GM18873 (cell line): ENCODE results near the gene PCARE.
"Not testable (repeated sequence)": the region's sequence is repeated elsewhere in the genome, so short reads cannot be mapped to it uniquely, and the experiment has no call there.

ENCODE experiments used
- ATAC-seq: cut with Tn5 transposase; IDR thresholded peaks from one replicate; pipeline ENCODE4 v1.9.1; 2021; ENCODE audit warnings: mild to moderate bottlenecking, moderate library complexity, moderate number of reproducible peaks; ENCODE audit not compliant: unreplicated experiment, low FRiP score

The PCARE gene

GRCh38 chr2:29100564-29100963 lies 26.2 kb upstream of the PCARE start:
- ATAC-seq = no peak

DNA sequence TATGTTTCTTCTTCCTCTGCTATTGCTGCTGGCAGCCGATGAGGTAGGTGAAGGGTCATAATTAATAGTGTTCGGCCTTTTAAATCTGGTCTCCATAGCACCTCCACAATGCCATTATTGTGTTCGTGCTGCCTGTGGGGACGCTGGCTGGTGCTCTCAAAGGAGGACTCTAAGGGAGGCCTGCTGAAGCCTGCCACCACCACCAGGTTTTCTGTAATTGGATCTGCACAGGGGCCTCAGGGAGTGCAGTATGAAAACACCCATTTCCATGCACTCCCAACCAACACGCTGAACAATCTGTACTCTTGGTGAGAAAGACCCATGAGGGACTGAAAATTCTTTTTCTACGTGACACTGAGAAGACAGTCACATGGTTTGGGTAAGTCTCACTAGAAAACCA lies 23.2 kb upstream of the PCARE start:
- ATAC-seq = no peak

DNA sequence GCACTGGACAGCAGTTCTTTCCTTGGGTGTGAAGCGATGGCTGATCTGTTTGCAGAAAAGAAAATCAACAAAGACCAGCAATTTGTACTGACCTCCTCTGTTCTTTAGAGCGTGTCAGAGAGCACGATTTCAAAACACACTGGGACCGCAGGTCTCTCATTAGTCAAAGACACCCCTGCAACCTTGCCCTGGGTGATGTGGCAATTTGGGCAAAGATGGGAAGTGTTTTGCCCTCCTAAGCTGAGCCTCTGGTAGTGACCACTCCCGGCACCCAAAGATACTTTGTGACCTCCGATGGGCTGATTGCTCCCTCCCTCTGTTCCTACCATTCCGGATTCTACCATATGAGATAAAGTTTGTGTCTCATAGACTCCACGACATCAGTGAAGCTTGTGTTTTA lies 22.6 kb upstream of the PCARE start:
- no peak for ATAC-seq

DNA sequence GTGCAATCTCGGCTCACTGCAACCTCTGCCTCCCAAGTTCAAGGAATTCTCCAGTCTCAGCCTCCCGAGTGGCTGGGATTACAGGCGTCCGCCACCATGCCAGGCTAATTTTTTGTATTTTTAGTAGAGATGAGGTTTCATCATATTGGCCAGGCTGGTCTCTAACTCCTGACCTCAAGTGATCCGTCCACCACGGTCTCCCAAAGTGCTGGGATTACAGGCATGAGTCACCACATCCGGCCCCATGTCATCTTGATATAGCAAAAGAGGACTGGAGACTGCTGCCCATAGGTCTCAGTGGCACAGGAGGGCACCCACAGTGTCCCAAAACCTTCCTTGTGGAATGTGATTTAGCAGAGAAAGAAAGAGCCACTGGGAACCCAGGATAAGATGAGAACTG lies 16.0 kb upstream of the PCARE start:
- not testable (repeated sequence) for ATAC-seq

GRCh38 chr2:29084554-29084953 lies 10.2 kb upstream of the PCARE start:
- no peak for ATAC-seq

- no peak for ATAC-seq
These were observed 8.6 kb upstream of the PCARE start for GRCh38 chr2:29082804-29083495.

DNA sequence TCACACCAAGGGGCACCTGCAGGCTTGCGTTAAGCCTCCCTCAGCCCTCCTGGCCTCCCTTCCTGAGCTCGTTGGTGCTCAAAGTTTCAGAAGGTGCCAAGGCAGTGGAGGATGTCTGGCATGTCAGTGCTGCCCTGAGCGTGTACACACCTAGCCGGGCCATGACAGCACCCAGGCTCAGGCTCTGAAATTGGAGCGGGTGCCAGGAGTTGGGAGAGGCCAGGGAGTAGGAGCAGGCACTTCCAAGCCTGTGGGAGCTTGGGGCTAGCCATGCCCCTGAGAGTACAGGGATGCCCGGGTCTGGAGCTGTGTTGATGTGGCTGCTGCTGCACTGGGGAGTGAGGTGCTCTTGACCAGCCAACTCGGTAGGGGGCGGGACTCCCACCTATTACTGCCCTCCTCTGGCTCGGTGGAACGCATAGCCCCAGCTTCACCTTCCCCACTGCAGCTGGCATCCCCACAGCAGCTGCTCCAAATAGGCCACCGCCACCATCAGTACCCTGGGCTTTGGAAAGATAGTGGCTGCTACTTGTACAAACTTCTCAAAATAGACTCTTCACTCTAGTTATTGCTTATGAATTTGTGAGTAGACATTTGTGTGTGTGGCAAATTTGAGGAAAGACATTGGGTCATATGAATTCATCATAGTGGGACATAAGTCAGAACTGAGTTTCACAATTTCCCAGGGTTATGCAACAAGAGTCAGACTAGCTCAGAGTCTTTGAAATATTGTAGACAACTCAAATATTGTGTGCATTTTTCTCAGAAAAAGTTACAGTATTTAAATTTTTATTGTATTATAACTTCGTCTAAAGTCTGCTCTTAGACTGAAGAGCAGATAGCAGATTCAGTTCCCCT lies 6.8 kb upstream of the PCARE start:
- ATAC-seq = no peak

DNA sequence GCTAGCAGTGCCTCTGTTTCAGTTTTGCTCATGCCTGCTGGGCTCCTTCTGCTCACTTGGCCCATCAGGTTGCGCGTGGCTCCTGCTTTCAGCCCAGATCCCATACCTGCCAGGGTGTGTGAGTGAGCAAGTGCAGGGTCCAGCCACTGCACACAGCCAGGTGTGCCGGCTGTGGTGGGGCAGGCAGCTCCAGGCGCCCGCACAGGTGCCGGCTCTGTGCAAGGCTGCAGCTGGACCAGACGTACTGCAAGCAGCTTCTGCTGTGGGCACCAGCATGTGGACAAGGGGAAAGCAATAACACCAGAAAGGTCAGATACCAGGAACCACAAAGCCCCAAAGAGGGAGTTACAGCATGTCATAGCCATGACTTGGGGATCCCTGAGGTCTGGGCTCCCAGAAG lies 5.6 kb upstream of the PCARE start:
- no peak for ATAC-seq

DNA sequence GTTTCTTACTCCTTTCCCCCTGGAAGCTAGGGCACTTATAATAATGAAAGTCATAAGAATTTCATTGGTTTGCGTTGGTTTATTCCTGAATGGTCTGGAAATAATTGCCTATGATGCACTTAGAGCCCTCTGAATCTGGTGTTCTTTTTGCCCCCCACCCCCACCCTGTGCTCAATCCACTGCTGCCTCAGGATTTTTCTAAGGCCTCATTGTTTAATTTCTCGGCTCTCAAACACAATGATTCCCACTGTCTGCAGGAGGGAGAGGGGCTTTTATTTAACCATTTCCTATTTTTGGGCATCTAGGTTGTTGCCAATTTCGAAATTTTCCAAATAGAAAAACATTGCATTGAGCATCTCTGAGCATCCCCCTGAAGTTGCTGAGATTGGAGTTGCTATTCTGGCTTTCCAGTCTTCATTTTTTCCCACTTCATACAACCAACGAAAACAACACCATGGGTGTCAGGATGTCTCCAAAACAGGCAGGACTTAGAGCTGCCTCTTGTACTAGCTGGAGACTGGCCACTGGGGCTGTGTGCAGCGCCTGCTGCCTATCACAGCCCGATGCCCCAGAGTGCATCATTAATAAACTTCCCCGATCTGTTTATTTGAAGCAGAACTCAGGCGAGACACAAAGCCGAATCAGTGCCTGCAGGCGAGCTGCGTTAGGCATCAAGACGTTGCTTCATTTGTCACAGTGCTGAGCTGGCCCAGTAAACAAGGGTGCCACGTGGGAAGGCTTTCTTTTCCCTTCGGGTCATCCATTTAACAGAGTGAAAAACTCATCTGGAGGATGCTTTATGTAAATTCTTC lies 1.8 kb upstream of the PCARE start:
- ATAC-seq = no peak

- no peak for ATAC-seq
These were observed 390 bp downstream of the PCARE start for GRCh38 chr2:29073933-29074332.

GRCh38 chr2:29072971-29073725 lies 1.2 kb downstream of the PCARE start:
- ATAC-seq = no peak

DNA sequence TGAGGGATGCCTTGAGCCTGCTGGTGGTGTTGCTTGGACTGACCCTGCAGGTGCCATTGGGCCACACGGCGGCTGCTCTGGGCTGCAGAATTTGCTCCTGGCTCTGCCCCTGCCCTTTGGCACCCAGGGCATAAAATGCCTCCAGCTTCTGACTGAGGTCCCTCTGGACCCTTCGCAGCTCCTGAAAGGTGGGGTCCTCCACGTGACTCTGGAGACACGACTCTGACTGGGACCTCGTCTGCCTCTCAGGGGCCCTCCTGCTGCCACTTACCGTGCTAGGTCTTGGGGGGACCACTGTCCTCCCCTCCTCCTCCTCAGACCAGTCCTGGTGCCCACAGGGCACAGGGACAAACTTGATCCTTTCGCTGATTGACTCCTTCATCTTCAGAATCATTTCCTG lies 2.1 kb downstream of the PCARE start:
- no peak for ATAC-seq

GRCh38 chr2:29071032-29071975 lies 3.0 kb downstream of the PCARE start:
- no peak for ATAC-seq

GRCh38 chr2:29070526-29070925 lies 3.8 kb downstream of the PCARE start:
- no peak for ATAC-seq

DNA sequence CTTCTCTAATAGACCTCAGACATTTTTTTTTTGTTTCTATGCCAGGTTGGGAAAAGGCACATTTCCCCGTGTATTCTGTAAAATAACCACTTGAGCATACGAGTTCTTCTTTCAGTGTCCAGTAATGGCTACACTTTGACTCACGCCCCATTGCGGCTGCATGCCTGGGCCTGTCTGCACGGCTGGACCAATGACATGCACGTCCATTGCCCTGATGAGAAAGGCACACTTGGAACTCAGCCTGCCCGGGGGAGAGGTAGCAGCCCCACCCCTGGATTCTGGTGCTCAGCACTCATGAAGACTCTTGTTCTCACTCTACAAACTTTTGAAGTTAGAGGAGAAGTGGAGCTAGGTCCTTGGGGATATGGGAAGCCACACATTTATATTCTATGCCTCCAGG lies 5.8 kb downstream of the PCARE start:
- ATAC-seq = no peak

- ATAC-seq = no peak
These were observed 7.2 kb downstream of the PCARE start for GRCh38 chr2:29066997-29067605.

DNA sequence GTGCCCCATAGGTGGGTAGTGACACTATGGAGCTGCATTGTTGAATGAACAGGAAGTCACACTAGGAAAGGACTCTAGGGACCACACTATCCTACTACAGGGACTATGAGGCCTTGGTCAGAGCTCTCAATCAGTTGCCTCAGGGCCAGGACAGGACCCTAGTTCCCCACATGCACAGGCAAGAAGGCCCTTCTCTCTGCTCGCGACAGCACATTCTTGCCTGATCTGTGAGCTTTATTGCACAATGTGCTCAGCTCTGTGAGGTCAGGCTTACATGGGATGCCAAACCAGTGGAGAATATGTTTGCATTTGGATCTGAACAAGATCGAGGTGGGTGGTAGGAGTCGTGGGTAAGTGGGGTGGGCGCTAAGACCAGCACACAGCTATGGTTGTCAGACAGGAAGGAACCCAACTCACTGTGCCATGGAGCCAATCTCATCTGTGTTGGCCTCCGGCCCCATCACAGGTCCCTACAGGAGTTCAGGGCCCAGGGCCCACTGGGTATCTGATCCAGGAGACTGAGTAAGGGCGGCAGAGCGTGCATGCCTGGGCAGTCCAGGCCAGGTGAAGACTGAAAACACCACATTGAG lies 8.0 kb downstream of the PCARE start:
- ATAC-seq = no peak

GRCh38 chr2:29065068-29065811 lies 9.1 kb downstream of the PCARE start:
- no peak for ATAC-seq
